HEK293 (cell line): ENCODE results near the gene GPR37.

ENCODE experiments used
- CTCF ChIA-PET: fragments of 350-600 bp; formaldehyde crosslinking; extraction: SDS; loops from one replicate; lab custom pipeline; 2021; ENCODE audit warnings: antibody characterized with exemption; lab: Yijun Ruan, JAX
- POLR2A ChIA-PET: fragments of 300-600 bp; formaldehyde crosslinking; extraction: SDS; loops from one replicate; lab custom pipeline; 2020; ENCODE audit warnings: antibody characterized with exemption, inconsistent platforms; lab: Yijun Ruan, JAX
- H3K27ac ChIP-seq: fragments of 200-500 bp; sonication (Bioruptor generic); 2 replicates; pipeline ENCODE4 v1.5.1; 2014; ENCODE audit warnings: low read depth, low read length, control low read depth, inconsistent platforms; ENCODE audit errors: extremely low read depth
- H3K36me3 ChIP-seq, 2 experiments: fragments of 200-500 bp in 1 of 2; sonication (Bioruptor generic) in 1 of 2; 1 replicate in 1 of 2; 2 replicates in 1 of 2; pipeline ENCODE4 v1.5.1; 2014 to 2017; ENCODE audit warnings: inconsistent platforms in 2 of 2, low read length in 2 of 2; ENCODE audit not compliant: control insufficient read depth in 2 of 2, insufficient read depth in 1 of 2
- H3K4me1 ChIP-seq: fragments of 200-500 bp; sonication (Bioruptor generic); 2 replicates; pipeline ENCODE4 v1.5.1; 2014; ENCODE audit warnings: mild to moderate bottlenecking, low read length, inconsistent platforms; ENCODE audit not compliant: control insufficient read depth, insufficient read depth
- H3K4me3 ChIP-seq: 2 replicates; pipeline ENCODE4 v1.5.1; 2011; ENCODE audit warnings: low read depth, mild to moderate bottlenecking, control low read depth, low read length, moderate library complexity
- H3K9me3 ChIP-seq: fragments of 200-500 bp; sonication (Bioruptor generic); 2 replicates; pipeline ENCODE4 v1.5.1; 2014; ENCODE audit warnings: low read depth, low read length, inconsistent platforms; ENCODE audit not compliant: control insufficient read depth, insufficient read depth
- BCL11A ChIP-seq: fragments of 450-650 bp; formaldehyde crosslinking; IDR thresholded peaks from 2 replicates; pipeline ENCODE4 v1.5.1; 2016; ENCODE audit warnings: low read depth, missing biosample characterization, missing genetic modification characterization
- OVOL3 ChIP-seq: fragments of 450-650 bp; formaldehyde crosslinking; IDR thresholded peaks from 2 replicates; pipeline ENCODE4 v1.5.1; 2016; ENCODE audit warnings: missing biosample characterization, missing genetic modification characterization
- YY1 ChIP-seq: fragments of 450-650 bp; formaldehyde crosslinking; IDR thresholded peaks from 2 replicates; pipeline ENCODE4 v1.5.1; 2018; ENCODE audit warnings: missing biosample characterization, missing genetic modification characterization
- ZBTB48 ChIP-seq: fragments of 450-650 bp; formaldehyde crosslinking; IDR thresholded peaks from 2 replicates; pipeline ENCODE4 v1.5.1; 2016; ENCODE audit warnings: missing biosample characterization, missing genetic modification characterization
- ZBTB7A ChIP-seq: fragments of 450-650 bp; formaldehyde crosslinking; IDR thresholded peaks from 2 replicates; pipeline ENCODE4 v1.5.1; 2016; ENCODE audit warnings: low read depth, missing biosample characterization, missing genetic modification characterization
- ZEB2 ChIP-seq: fragments of 450-650 bp; formaldehyde crosslinking; IDR thresholded peaks from 2 replicates; pipeline ENCODE4 v1.5.1; 2016; ENCODE audit warnings: missing biosample characterization, missing genetic modification characterization
- ZNF16 ChIP-seq: fragments of 450-650 bp; formaldehyde crosslinking; IDR thresholded peaks from 2 replicates; pipeline ENCODE4 v1.5.1; 2016; ENCODE audit warnings: low read depth, missing biosample characterization, missing genetic modification characterization
- ZNF391 ChIP-seq: fragments of 450-650 bp; formaldehyde crosslinking; IDR thresholded peaks from 2 replicates; pipeline ENCODE4 v1.5.1; 2016; ENCODE audit warnings: low read depth, missing biosample characterization, missing genetic modification characterization, borderline replicate concordance
- ZNF416 ChIP-seq: fragments of 450-650 bp; formaldehyde crosslinking; IDR thresholded peaks from 2 replicates; pipeline ENCODE4 v1.5.1; 2016; ENCODE audit warnings: missing biosample characterization, missing genetic modification characterization
- ZNF514 ChIP-seq: fragments of 450-650 bp; formaldehyde crosslinking; IDR thresholded peaks from 2 replicates; pipeline ENCODE4 v1.5.1; 2016; ENCODE audit warnings: missing biosample characterization, missing genetic modification characterization
- ZNF521 ChIP-seq: fragments of 450-650 bp; formaldehyde crosslinking; IDR thresholded peaks from 2 replicates; pipeline ENCODE4 v1.5.1; 2017; ENCODE audit warnings: missing biosample characterization, mild to moderate bottlenecking, missing genetic modification characterization
- ZNF548 ChIP-seq: fragments of 450-650 bp; formaldehyde crosslinking; IDR thresholded peaks from 2 replicates; pipeline ENCODE4 v1.5.1; 2016; ENCODE audit warnings: missing biosample characterization, missing genetic modification characterization
- ZNF596 ChIP-seq: fragments of 450-650 bp; IDR thresholded peaks from 2 replicates; pipeline ENCODE4 v1.5.0; 2018; ENCODE audit warnings: missing biosample characterization, mild to moderate bottlenecking, missing genetic modification characterization, moderate library complexity
- TF ChIP-seq, protein P1 (sequence below): fragments of 450-650 bp; formaldehyde crosslinking; IDR thresholded peaks from 2 replicates; pipeline ENCODE4 v1.5.1; 2016; ENCODE audit warnings: missing biosample characterization, missing genetic modification characterization
- TF ChIP-seq, protein P2 (sequence below): fragments of 450-650 bp; formaldehyde crosslinking; IDR thresholded peaks from 2 replicates; pipeline ENCODE4 v1.5.1; 2016; ENCODE audit warnings: missing biosample characterization, missing genetic modification characterization, borderline replicate concordance
- TF ChIP-seq, protein P3 (sequence below): fragments of 450-650 bp; formaldehyde crosslinking; IDR thresholded peaks from 2 replicates; pipeline ENCODE4 v1.5.1; 2016; ENCODE audit warnings: missing biosample characterization, missing genetic modification characterization

The GPR37 gene

DNA sequence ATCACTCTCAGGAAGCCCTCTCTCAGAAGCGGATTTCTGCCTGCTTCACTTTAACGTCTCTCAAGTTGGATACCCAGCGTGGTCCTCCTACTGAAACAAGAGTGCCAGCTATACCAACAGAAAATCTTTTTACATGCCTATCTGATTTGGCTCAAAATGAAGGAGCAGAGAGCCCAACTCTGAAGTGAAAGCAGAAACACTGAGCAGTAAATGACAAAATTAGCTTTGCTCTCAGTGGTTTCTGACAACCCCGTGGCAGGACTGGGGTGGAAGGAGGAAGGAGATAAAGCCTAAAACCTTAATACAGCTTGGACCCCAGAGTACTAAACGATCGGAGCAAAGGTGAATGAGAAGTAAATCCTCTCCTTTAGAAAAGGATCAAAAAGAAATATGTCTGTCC is 25.1 kb upstream of the GPR37 start:
- Histone ChIP-seq H3K27ac (no peak overlapping the region), H3K36me3 (no peaks in the 10 kb centered on the region), H3K4me1 (no peaks in the 10 kb centered on the region), H3K9me3 (no peaks in the 10 kb centered on the region), H3K4me3 (no peak overlapping the region)
- TF ChIP-seq ZNF514 (no peak), BCL11A (tag by site-specific recombination) (no peak)
- CTCF ChIA-PET: interaction anchor here (1.2 kb wide), 1 partner anchor 632 kb away, joined by 3 read pairs; no protein-coding TSS in a partner anchor
- POLR2A ChIA-PET: no interaction called here

DNA sequence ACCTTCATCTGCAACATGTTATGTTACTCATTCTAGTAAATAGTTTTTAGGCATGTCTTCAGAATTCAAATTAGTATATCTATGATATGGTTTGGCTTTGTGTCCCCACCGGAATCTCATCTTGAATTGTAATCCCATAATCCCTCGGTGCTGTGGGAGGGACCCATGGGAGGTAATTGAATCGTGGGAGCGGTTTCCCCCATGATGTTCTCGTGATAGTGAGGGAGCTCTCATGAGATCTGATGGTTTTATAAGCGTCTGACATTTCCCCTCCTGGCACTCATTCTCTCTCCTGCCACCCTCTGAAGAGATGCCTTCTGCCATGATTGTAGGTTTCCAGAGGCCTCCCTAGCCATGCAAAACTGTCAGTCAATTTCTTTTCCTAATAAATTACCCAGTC is 20.4 kb upstream of the GPR37 start:
- no peaks in the 10 kb centered on the region for H3K4me1 ChIP-seq
- CTCF ChIA-PET: interaction anchor here (1.4 to 3.2 kb wide), 5 partner anchors 11 to 631 kb away, joined by 3 to 30 read pairs (median 6); no protein-coding TSS in a partner anchor
- H3K4me3 ChIP-seq: no peak overlapping the region
- no peak for TF ChIP-seq ZNF596 (tag by site-specific recombination)
- TF ChIP-seq, protein P1, sequence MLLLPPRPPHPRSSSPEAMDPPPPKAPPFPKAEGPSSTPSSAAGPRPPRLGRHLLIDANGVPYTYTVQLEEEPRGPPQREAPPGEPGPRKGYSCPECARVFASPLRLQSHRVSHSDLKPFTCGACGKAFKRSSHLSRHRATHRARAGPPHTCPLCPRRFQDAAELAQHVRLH: no peak
- TF ChIP-seq ZNF391 (tag by site-specific recombination): no peak
- no peak for TF ChIP-seq ZNF416 (tag by site-specific recombination)
- TF ChIP-seq, protein P2, sequence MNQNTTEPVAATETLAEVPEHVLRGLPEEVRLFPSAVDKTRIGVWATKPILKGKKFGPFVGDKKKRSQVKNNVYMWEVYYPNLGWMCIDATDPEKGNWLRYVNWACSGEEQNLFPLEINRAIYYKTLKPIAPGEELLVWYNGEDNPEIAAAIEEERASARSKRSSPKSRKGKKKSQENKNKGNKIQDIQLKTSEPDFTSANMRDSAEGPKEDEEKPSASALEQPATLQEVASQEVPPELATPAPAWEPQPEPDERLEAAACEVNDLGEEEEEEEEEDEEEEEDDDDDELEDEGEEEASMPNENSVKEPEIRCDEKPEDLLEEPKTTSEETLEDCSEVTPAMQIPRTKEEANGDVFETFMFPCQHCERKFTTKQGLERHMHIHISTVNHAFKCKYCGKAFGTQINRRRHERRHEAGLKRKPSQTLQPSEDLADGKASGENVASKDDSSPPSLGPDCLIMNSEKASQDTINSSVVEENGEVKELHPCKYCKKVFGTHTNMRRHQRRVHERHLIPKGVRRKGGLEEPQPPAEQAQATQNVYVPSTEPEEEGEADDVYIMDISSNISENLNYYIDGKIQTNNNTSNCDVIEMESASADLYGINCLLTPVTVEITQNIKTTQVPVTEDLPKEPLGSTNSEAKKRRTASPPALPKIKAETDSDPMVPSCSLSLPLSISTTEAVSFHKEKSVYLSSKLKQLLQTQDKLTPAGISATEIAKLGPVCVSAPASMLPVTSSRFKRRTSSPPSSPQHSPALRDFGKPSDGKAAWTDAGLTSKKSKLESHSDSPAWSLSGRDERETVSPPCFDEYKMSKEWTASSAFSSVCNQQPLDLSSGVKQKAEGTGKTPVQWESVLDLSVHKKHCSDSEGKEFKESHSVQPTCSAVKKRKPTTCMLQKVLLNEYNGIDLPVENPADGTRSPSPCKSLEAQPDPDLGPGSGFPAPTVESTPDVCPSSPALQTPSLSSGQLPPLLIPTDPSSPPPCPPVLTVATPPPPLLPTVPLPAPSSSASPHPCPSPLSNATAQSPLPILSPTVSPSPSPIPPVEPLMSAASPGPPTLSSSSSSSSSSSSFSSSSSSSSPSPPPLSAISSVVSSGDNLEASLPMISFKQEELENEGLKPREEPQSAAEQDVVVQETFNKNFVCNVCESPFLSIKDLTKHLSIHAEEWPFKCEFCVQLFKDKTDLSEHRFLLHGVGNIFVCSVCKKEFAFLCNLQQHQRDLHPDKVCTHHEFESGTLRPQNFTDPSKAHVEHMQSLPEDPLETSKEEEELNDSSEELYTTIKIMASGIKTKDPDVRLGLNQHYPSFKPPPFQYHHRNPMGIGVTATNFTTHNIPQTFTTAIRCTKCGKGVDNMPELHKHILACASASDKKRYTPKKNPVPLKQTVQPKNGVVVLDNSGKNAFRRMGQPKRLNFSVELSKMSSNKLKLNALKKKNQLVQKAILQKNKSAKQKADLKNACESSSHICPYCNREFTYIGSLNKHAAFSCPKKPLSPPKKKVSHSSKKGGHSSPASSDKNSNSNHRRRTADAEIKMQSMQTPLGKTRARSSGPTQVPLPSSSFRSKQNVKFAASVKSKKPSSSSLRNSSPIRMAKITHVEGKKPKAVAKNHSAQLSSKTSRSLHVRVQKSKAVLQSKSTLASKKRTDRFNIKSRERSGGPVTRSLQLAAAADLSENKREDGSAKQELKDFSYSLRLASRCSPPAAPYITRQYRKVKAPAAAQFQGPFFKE (tag by site-specific recombination): no peak
- no peak for TF ChIP-seq OVOL3 (tag by site-specific recombination)
- TF ChIP-seq, protein P3, sequence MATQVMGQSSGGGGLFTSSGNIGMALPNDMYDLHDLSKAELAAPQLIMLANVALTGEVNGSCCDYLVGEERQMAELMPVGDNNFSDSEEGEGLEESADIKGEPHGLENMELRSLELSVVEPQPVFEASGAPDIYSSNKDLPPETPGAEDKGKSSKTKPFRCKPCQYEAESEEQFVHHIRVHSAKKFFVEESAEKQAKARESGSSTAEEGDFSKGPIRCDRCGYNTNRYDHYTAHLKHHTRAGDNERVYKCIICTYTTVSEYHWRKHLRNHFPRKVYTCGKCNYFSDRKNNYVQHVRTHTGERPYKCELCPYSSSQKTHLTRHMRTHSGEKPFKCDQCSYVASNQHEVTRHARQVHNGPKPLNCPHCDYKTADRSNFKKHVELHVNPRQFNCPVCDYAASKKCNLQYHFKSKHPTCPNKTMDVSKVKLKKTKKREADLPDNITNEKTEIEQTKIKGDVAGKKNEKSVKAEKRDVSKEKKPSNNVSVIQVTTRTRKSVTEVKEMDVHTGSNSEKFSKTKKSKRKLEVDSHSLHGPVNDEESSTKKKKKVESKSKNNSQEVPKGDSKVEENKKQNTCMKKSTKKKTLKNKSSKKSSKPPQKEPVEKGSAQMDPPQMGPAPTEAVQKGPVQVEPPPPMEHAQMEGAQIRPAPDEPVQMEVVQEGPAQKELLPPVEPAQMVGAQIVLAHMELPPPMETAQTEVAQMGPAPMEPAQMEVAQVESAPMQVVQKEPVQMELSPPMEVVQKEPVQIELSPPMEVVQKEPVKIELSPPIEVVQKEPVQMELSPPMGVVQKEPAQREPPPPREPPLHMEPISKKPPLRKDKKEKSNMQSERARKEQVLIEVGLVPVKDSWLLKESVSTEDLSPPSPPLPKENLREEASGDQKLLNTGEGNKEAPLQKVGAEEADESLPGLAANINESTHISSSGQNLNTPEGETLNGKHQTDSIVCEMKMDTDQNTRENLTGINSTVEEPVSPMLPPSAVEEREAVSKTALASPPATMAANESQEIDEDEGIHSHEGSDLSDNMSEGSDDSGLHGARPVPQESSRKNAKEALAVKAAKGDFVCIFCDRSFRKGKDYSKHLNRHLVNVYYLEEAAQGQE (tag by site-specific recombination): no peak
- no peak for TF ChIP-seq ZNF16 (tag by site-specific recombination)
- TF ChIP-seq ZNF521 (tag by site-specific recombination): no peak
- no peak for TF ChIP-seq ZBTB7A (tag by site-specific recombination)
- TF ChIP-seq ZBTB48: no peak
- no peak for TF ChIP-seq ZEB2 (tag by site-specific recombination)
- TF ChIP-seq ZNF548 (tag by site-specific recombination): no peak
- no peak for TF ChIP-seq YY1 (tag by site-specific recombination)
- TF ChIP-seq, all 188 proteins: peak for 0
- POLR2A ChIA-PET: no interaction called here
- Histone ChIP-seq H3K27ac (no peak overlapping the region), H3K9me3 (no peaks in the 10 kb centered on the region), H3K36me3 (no peaks in the 10 kb centered on the region)
